Type B pancreatic cell (in vitro differentiated cells): ENCODE data around the gene TTC16. TPM values are rescaled to one million over a fixed set of nuclear protein-coding genes. Genes with fewer than 3 reads are reported as not detected.

Experiments used
- DNase-seq: peaks from one replicate; pipeline ENCODE4 v3.0.0; 2021; ENCODE audit warnings: mixed read lengths; ENCODE audit not compliant: unreplicated experiment; ENCODE audit errors: extremely low spot score
- H3K27ac Mint-ChIP-seq: 2 replicates; pipeline ENCODE4 v1.8.0; 2021; ENCODE audit warnings: mild to moderate bottlenecking, mixed read lengths
- H3K27me3 Mint-ChIP-seq: 2 replicates; pipeline ENCODE4 v1.8.0; 2021; ENCODE audit warnings: mixed read lengths
- H3K36me3 Mint-ChIP-seq: 2 replicates; pipeline ENCODE4 v1.8.0; 2021; ENCODE audit warnings: mixed read lengths
- H3K4me1 Mint-ChIP-seq: one replicate; pipeline ENCODE4 v1.8.0; 2021; ENCODE audit warnings: mixed read lengths; ENCODE audit not compliant: unreplicated experiment
- H3K4me3 Mint-ChIP-seq: 2 replicates; pipeline ENCODE4 v1.8.0; 2021; ENCODE audit warnings: mild to moderate bottlenecking, mixed read lengths
- H3K9me3 Mint-ChIP-seq: 2 replicates; pipeline ENCODE4 v1.8.0; 2021; ENCODE audit warnings: mixed read lengths
- total RNA-seq: library from RNA; stranded (reverse); gene quantifications from 2 replicates; pipeline ENCODE4 v1.2.1, GENCODE V29; 2021; ENCODE audit warnings: low replicate concordance
- TF ChIP-seq, protein P1 (sequence below): fragments of 200-600 bp; sonication (generic); conservative IDR thresholded peaks from 2 replicates; pipeline ENCODE4 v1.5.0; 2021; ENCODE audit warnings: antibody characterized with exemption, mild to moderate bottlenecking

TTC16 gene
- total RNA-seq, 1 donor from 2014 or later = 0.10 TPM

GRCh38 chr9:127698985-127699670 lies 16.8 kb upstream of the TTC16 start:
- H3K4me3 Mint-ChIP-seq = peak overlapping the region; percentile 80
- TF ChIP-seq, protein P1, sequence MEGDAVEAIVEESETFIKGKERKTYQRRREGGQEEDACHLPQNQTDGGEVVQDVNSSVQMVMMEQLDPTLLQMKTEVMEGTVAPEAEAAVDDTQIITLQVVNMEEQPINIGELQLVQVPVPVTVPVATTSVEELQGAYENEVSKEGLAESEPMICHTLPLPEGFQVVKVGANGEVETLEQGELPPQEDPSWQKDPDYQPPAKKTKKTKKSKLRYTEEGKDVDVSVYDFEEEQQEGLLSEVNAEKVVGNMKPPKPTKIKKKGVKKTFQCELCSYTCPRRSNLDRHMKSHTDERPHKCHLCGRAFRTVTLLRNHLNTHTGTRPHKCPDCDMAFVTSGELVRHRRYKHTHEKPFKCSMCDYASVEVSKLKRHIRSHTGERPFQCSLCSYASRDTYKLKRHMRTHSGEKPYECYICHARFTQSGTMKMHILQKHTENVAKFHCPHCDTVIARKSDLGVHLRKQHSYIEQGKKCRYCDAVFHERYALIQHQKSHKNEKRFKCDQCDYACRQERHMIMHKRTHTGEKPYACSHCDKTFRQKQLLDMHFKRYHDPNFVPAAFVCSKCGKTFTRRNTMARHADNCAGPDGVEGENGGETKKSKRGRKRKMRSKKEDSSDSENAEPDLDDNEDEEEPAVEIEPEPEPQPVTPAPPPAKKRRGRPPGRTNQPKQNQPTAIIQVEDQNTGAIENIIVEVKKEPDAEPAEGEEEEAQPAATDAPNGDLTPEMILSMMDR = peak; percentile 51
- H3K36me3 Mint-ChIP-seq = no peaks in the 10 kb centered on the region
- H3K27ac Mint-ChIP-seq = peak overlapping the region; percentile 87
- peaks cover 23% of the 10 kb centered on the region for H3K4me1 Mint-ChIP-seq
- peaks cover 4% of the 10 kb centered on the region for H3K9me3 Mint-ChIP-seq
- H3K27me3 Mint-ChIP-seq = peaks cover 4% of the 10 kb centered on the region
- DNase-seq = peak; percentile 91

DNA sequence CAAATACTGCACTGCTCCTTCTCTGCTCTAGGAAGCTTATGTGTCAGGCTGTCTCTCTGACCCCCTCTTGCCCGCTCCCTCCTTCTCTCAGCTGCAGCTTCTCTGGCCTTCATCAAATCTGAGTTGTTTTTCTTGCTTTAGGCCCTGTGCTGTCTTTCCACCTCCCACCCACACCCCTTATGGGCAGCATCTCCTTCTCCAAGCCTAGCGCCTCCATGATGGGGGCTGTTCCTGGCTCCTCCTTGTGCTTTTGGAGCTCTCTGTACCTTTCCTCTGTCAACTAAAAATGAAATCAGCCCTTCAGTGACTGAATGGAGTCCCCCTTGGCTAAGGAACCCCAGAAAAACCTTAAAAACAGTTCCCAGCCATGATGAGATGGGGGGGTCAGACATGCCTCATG lies 15.7 kb upstream of the TTC16 start:
- Mint-ChIP-seq H3K4me1 (peaks cover 23% of the 10 kb centered on the region), H3K27ac (peak overlapping the region; percentile 13), H3K4me3 (peak overlapping the region; percentile 46), H3K27me3 (peaks cover 4% of the 10 kb centered on the region), H3K9me3 (peaks cover 4% of the 10 kb centered on the region), H3K36me3 (no peaks in the 10 kb centered on the region)
- TF ChIP-seq, protein P1 = no peak
- no peak for DNase-seq

DNA sequence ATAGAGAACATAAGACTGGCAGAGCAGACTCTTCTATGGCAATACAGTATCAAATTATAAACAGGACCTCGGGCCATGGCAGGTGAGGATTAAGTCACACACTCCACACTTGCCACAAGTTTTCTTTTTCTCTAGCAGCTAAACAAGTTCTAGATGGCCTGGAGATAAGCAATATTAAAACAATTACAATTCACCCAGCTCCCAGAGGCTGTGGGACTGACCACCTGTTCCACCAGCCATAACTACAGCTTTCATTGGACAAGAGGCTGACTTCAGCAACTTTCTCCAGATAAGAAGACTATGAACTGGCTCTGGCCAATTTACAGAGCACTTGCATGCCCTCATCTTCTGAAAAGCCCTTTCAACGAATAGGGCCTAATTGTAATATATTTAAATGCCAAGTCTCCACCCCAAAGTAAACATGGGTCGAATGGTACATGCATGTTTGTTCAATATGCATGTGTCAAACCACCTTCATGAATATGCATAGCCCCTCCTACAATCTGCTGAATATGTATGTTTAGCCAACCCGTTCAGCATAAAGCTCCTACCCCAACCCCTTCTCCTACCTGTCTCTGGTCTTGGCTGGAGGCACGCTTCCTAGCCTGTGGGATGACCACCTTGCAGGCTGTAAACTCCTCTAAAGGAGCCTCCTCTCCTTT lies 15.2 kb upstream of the TTC16 start:
- H3K27me3 Mint-ChIP-seq = peaks cover 4% of the 10 kb centered on the region
- H3K36me3 Mint-ChIP-seq = no peaks in the 10 kb centered on the region
- DNase-seq = no peak
- H3K9me3 Mint-ChIP-seq = peaks cover 4% of the 10 kb centered on the region
- H3K4me1 Mint-ChIP-seq = peaks cover 17% of the 10 kb centered on the region
- TF ChIP-seq, protein P1 = no peak
- no peak overlapping the region for H3K4me3 Mint-ChIP-seq
- peak overlapping the region; percentile 13 for H3K27ac Mint-ChIP-seq

GRCh38 chr9:127703289-127703946 lies 12.5 kb upstream of the TTC16 start:
- H3K4me3 Mint-ChIP-seq = no peak overlapping the region
- no peaks in the 10 kb centered on the region for H3K36me3 Mint-ChIP-seq
- DNase-seq = no peak
- TF ChIP-seq, protein P1 = no peak
- peaks cover 24% of the 10 kb centered on the region for H3K4me1 Mint-ChIP-seq
- peaks cover 4% of the 10 kb centered on the region for H3K9me3 Mint-ChIP-seq
- H3K27ac Mint-ChIP-seq = no peak overlapping the region
- H3K27me3 Mint-ChIP-seq = peaks cover 4% of the 10 kb centered on the region

DNA sequence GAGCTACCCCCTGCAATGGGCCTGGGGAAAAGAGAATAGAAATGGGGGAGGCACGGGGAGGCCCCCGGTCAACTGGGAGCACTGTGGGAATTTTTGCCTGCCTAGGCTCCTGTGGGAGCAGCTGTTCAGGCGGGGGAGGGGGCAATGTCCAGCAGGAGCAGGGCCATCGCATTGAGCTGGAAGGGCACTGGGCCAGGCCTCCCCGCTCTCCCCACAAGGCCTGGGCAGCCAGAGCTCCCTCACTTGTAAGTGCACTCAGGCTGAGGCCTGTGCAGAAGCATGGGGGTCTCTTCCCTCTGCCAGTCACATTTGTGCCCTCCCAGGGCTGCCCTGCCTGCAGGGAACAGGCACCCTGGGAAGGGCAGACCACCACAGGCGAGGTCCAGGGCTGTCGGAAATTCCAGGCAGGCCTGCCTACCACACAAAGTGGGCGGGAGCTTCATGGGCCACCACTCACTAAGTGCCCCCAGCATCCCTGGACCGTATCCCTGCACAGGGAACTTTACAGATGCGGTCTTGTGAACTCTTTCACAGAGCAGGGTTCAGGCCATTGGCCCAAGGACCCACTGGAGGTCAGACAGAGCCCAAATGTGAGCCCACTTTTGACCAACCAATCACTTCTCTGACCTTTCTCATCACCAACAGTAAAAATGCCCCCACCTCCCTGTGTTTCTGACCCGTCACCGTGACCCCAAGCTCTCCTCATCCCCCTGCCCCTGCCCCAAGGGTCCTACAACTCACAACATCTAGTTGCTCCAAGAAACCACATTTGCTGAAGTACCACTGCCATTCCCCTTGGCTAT lies 10.1 kb upstream of the TTC16 start:
- Mint-ChIP-seq H3K27ac (no peak overlapping the region), H3K4me1 (peaks cover 15% of the 10 kb centered on the region), H3K27me3 (no peaks in the 10 kb centered on the region), H3K9me3 (no peaks in the 10 kb centered on the region), H3K4me3 (no peak overlapping the region), H3K36me3 (no peaks in the 10 kb centered on the region)
- DNase-seq = no peak
- TF ChIP-seq, protein P1 = no peak
